GM12874 (cell line): ENCODE data around the gene PTPN6.

Experiments
- TF ChIP-seq, protein P1 (sequence below): IDR thresholded peaks from 2 replicates; pipeline ENCODE4 v1.5.1; 2011; ENCODE audit warnings: low read depth, mild to moderate bottlenecking, control low read depth, low read length, moderate library complexity; ENCODE audit not compliant: insufficient read depth

PTPN6 gene

DNA sequence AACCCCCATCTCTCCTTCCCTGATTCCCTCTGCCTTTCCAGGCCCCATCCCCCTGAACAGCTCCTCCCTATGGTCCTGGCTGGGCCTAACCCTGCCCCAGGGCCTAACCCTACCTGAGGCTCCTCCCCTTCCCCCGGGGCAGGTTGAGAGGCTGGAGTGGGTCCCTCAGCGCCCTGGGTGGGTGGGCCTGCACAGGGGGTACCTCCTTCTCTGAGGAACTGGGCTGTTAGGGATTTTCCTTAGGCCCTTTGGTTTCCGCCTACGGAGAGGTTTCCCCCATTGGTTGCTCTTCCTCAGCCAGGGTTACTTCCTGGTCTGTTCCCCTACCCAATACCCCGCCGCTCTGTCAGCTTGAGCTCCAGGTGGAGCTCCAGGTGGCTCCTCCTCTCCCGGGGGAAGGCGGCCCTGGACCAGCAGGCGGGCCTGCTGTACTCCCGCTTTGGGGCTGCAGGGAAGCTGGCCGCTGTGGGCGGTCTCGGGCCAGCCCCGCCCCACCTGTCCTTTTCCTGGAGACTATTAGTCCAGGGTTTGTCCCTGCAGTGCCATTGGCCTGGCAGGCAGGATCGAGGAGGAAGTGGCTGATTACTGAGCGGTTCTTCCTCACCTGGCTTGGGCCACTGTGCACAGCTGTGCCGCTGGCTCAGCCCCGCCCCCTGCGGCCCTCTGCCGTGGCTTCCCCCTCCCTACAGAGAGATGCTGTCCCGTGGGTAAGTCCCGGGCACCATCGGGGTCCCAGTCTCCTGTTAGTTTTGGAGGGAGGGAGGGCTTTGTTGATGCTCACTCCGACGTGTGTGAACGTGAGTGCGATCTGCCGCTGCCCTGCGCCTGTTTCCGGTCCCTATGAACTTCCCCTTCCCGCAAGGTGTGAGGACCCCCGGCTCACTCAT, 4.9 kb upstream of the PTPN6 start:
- TF ChIP-seq, protein P1, sequence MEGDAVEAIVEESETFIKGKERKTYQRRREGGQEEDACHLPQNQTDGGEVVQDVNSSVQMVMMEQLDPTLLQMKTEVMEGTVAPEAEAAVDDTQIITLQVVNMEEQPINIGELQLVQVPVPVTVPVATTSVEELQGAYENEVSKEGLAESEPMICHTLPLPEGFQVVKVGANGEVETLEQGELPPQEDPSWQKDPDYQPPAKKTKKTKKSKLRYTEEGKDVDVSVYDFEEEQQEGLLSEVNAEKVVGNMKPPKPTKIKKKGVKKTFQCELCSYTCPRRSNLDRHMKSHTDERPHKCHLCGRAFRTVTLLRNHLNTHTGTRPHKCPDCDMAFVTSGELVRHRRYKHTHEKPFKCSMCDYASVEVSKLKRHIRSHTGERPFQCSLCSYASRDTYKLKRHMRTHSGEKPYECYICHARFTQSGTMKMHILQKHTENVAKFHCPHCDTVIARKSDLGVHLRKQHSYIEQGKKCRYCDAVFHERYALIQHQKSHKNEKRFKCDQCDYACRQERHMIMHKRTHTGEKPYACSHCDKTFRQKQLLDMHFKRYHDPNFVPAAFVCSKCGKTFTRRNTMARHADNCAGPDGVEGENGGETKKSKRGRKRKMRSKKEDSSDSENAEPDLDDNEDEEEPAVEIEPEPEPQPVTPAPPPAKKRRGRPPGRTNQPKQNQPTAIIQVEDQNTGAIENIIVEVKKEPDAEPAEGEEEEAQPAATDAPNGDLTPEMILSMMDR: no peak

DNA sequence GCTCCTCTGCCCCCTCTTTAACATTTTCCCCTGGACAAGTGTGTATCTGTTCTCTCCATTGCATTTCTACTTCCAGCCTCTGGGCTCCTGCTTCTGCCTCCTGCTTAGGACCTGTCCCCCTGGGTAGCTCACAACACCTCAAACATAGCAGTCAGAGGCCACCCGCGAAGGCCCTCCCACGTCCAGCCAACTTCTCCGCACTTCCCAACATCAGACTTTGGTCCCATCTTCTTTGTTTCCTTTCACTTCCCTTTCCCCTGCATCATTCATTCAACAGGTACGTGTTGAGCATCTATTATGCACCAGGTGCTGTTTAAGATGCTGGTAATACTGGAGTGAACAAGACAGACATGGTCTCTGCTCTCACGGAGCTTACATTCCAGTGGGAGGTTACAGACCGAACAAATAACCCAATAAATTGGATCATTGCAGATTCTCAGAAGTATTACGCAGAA, 4.2 kb upstream of the PTPN6 start:
- TF ChIP-seq, protein P1: no peak

DNA sequence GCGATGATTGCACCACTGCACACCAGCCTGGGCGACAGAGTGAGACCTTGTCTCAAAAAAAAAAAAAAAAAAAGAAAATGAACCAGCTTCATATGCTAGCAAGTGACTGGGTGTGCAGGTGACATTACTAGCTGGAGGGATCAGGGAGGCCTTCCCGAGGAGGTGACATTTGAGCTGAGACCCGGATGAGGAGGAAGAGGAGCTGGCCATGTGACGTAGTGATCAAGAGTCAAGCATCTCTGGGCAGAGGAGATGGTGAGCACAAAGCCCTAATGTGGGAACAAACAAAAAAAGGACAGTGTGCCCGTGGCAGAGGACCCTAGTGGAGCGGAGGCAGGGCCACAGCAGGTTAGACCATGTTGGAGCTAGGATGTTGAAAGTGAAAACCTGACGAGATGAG, 3.5 kb upstream of the PTPN6 start:
- TF ChIP-seq, protein P1: no peak

DNA sequence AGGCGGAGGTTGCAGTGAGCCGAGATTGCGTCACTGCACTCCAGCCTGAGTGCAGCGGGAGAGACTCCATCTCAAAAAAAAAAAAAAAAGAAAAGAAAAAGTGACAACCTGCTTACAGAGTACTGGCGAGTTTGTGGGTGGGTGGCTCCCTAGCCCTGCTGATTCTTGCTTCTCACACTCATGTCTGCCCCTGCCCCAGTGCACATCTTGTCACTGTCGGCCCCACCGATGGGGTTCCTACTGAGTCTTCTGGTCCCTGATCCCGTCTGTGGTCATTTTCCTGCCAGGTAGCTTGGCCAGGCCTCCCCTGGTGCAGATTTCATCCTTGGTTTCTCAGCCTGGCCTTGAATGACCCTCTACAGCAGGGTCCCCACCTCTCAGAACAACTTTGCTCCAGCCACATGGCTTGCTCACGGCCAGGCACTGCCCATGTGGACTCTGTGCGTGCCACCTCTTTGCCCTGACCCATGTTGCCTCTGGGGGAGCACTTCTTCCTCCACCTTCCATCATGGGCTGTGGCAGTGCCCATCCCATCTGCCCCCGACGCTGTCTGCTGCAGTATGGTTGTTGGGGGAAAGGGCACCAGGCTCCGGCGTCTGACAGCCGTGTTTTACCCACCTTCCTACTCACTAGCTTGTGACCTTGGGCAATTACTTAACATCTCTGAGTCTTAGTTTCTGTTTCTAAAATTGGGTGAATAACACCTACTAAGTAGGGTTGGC, 2.1 kb upstream of the PTPN6 start:
- TF ChIP-seq, protein P1: peak; percentile 37; the same call in 1 of the 2 replicates

DNA sequence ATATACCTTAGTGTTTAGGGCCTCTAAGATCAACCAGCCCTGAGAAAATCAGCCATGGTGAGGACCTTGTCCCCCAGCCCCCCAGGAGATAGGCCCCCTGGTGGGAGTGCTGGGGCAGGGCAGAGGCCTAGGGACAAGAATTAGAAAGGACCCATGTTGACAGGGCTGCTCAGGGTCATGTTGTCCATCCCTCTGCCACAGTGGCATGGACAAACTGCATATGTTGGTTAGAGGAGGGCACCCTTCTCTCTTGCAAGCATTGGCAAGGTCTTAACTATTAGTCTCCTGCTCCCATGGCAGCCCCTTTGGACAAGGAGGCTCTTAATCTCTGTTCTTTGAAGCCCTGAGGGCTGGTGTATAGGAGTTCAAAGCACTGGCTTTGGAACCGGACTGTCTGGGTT, 755 bp upstream of the PTPN6 start:
- TF ChIP-seq, protein P1: peak; percentile 49; the same call in 1 of the 2 replicates

DNA sequence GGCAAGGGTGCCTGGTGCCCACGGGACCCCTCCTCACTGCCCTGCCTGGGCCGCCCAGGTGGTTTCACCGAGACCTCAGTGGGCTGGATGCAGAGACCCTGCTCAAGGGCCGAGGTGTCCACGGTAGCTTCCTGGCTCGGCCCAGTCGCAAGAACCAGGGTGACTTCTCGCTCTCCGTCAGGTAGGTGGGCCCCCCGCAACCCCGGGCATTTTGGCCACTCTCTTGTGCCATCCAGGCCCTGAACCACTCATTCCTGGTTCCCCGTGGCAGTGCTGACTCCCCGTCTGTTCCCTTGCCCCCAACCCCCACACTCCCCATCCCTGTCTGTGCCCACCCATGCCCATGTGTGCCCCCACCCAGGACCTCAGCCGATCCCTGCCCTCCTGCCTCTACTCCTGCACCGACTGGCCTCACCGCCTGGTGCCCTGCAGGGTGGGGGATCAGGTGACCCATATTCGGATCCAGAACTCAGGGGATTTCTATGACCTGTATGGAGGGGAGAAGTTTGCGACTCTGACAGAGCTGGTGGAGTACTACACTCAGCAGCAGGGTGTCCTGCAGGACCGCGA, 480 bp downstream of the PTPN6 start:
- TF ChIP-seq, protein P1: no peak
